GM12878 (cell line): ENCODE data around the gene NME7. TPM values are rescaled to one million over a fixed set of nuclear protein-coding genes. Genes with fewer than 3 reads are reported as not detected.

Experiments
- ATAC-seq: fragments of 200-7000 bp; cut with Tn5 transposase; 3 replicates; pipeline ENCODE4 v1.9.1; 2020; ENCODE audit warnings: mild to moderate bottlenecking, moderate library complexity
- BruUV-seq: library from RNA; stranded (reverse); fragments of 400-500 nt; replicated peaks from 2 replicates; lab custom pipeline; 2021; lab: Mats Ljungman, UMichigan
- CTCF ChIA-PET: fragments of 300-600 bp; sonication (Branson Sonifier 250); formaldehyde crosslinking; extraction: SDS; loops from one replicate; lab custom pipeline; 2021; ENCODE audit warnings: inconsistent platforms; lab: Yijun Ruan, JAX
- POLR2A ChIA-PET: fragments of 350-600 bp; formaldehyde crosslinking; extraction: SDS; loops from one replicate; lab custom pipeline; 2021; ENCODE audit warnings: inconsistent platforms; lab: Charles Lee
- RAD21 ChIA-PET: fragments of 300-600 bp; sonication (Branson Sonifier 250); formaldehyde crosslinking; loops from one replicate; lab custom pipeline; 2023; ENCODE audit warnings: antibody characterized with exemption; ENCODE audit not compliant: unreplicated experiment; lab: Charles Lee
- SMC1A ChIA-PET: fragments of 300-600 bp; sonication (Branson Sonifier 250); formaldehyde crosslinking; loops from one replicate; lab custom pipeline; 2023; ENCODE audit not compliant: unreplicated experiment, uncharacterized antibody; lab: Charles Lee
- DNase-seq: peaks from one replicate; pipeline ENCODE4 v3.0.0-alpha.2; 2011; ENCODE audit warnings: low read depth, low spot score
- FAIRE-seq: peaks from 3 replicates; lab custom pipeline; 2011; peaks lifted over from hg19 to GRCh38; lab: Jason Lieb, UNC
- H2AFZ ChIP-seq: 2 replicates; pipeline ENCODE4 v1.6.0; 2011; ENCODE audit warnings: low read depth, low read length, control low read depth; ENCODE audit not compliant: control insufficient read depth
- H3K27ac ChIP-seq: 2 replicates; pipeline ENCODE4 v1.5.1; 2011; ENCODE audit warnings: control low read depth; ENCODE audit not compliant: control insufficient read depth, insufficient read depth
- H3K27me3 ChIP-seq, 2 experiments: replicated peaks in 1 of 2; 2 replicates each; pipeline versions ENCODE4 v1.6.0 to v1.6.1; 2011; ENCODE audit warnings: low read length in 1 of 2; ENCODE audit not compliant: control insufficient read depth in 2 of 2, insufficient read depth in 2 of 2
- H3K36me3 ChIP-seq, 2 experiments: 2 replicates each; pipeline ENCODE4 v1.5.1; 2011; ENCODE audit warnings: low read length in 1 of 2; ENCODE audit not compliant: control insufficient read depth in 2 of 2, insufficient read depth in 2 of 2
- H3K4me1 ChIP-seq: 2 replicates; pipeline ENCODE4 v1.6.1; 2011; ENCODE audit warnings: mild to moderate bottlenecking, low read length, moderate library complexity, mixed read lengths; ENCODE audit not compliant: control insufficient read depth, insufficient read depth
- H3K4me2 ChIP-seq: 2 replicates; pipeline ENCODE4 v1.6.0; 2011; ENCODE audit warnings: control low read depth; ENCODE audit not compliant: control insufficient read depth, insufficient read depth
- H3K4me3 ChIP-seq: fragments of 200-600 bp; sonication (generic); 2 replicates; pipeline ENCODE4 v1.5.1; 2016
- H3K79me2 ChIP-seq: 2 replicates; pipeline ENCODE4 v1.6.0; 2011; ENCODE audit warnings: low read length; ENCODE audit not compliant: control insufficient read depth, insufficient read depth
- H3K9ac ChIP-seq: 2 replicates; pipeline ENCODE4 v1.8.0; 2011; ENCODE audit warnings: low read length, control low read depth, mixed read lengths; ENCODE audit not compliant: control insufficient read depth, insufficient read depth
- H3K9me3 ChIP-seq: replicated peaks from 3 replicates; pipeline ENCODE4 v1.5.1; 2011; ENCODE audit warnings: mild to moderate bottlenecking, low read length; ENCODE audit not compliant: control insufficient read depth, insufficient read depth
- H4K20me1 ChIP-seq: 2 replicates; pipeline ENCODE4 v1.6.0; 2011; ENCODE audit not compliant: control insufficient read depth, insufficient read depth
- CBX3 ChIP-seq: fragments of 200-600 bp; sonication (generic); IDR thresholded peaks from 2 replicates; pipeline ENCODE4 v1.6.1; 2016; ENCODE audit warnings: low read depth, borderline replicate concordance
- CHD2 ChIP-seq: IDR thresholded peaks from 2 replicates; pipeline ENCODE4 v1.6.1; 2011; ENCODE audit warnings: low read depth, low read length, improper control_type of control experiment, borderline replicate concordance
- IKZF2 ChIP-seq, 2 experiments: fragments of 450-650 bp; IDR thresholded peaks; 2 replicates each; pipeline ENCODE4 v1.6.1; 2017; ENCODE audit warnings: mild to moderate bottlenecking in 2 of 2, moderate library complexity in 2 of 2
- NKRF ChIP-seq: fragments of 450-650 bp; conservative IDR thresholded peaks from 2 replicates; pipeline ENCODE4 v1.6.1; 2017; ENCODE audit warnings: mild to moderate bottlenecking, moderate library complexity
- ZBED1 ChIP-seq: IDR thresholded peaks from 2 replicates; pipeline ENCODE4 v1.6.1; 2016; ENCODE audit warnings: borderline replicate concordance
- ZNF207 ChIP-seq: fragments of 450-650 bp; IDR thresholded peaks from 2 replicates; pipeline ENCODE4 v1.6.1; 2014; ENCODE audit warnings: antibody characterized with exemption, mild to moderate bottlenecking, borderline replicate concordance
- WGBS: methylation state at CpG from one replicate; pipeline ENCODE4 v1.1.6; 2016; ENCODE audit warnings: low lambda C conversion rate; ENCODE audit not compliant: insufficient replicate concordance, insufficient coverage; ENCODE audit errors: missing lambda C conversion rate; 5-methylcytosine and 5-hydroxymethylcytosine counted together
- in situ Hi-C: fragments of 300-500 bp; cut with MboI; formaldehyde crosslinking; loops from 9 replicates; pipeline ENCODE4 v1.14.3; 2018; ENCODE audit warnings: mixed read lengths
- intact Hi-C: fragments of 100-400 bp; cut with micrococcal nuclease; formaldehyde crosslinking; loops from one replicate; pipeline ENCODE4 v1.14.2; 2022; ENCODE audit not compliant: unreplicated experiment
- polyA plus RNA-seq, 11 experiments: library from polyadenylated mRNA; depleted of rRNA in 4 of 11; unstranded in 6 of 11; stranded (reverse) in 5 of 11; fragments of >200 nt; fragmentation: Nextera tagmentation in 4 of 11; fragmentation: Illumina TruSeq in 1 of 11; extraction: Ambion mirVana in 4 of 11; extraction: Trizol in 1 of 11; gene quantifications; 1 replicate in 1 of 11; 2 replicates in 10 of 11; pipeline versions ENCODE4 v1.2.1 to v1.2.3, GENCODE V29; 2011 to 2016; ENCODE audit warnings: inconsistent platforms in 2 of 11, missing spikeins in 2 of 11, low read depth in 1 of 11
- total RNA-seq, 4 experiments: library from RNA; depleted of rRNA in 3 of 4; stranded (reverse); fragments of >200 nt in 3 of 4; fragmentation: Illumina TruSeq in 1 of 4; extraction: Trizol in 1 of 4; gene quantifications; 2 replicates each; pipeline versions ENCODE4 v1.2.1 to v1.2.3, GENCODE V29; 2013 to 2021
- TF ChIP-seq, protein P1 (sequence below): fragments of 450-650 bp; IDR thresholded peaks from 2 replicates; pipeline ENCODE4 v1.6.1; 2017; ENCODE audit warnings: borderline replicate concordance

NME7 gene
- total and polyA plus RNA-seq, 10 of the 15 experiments (the other 5 are each of a cell fraction or from before 2014, with no cell fraction given) = 1.5 to 15.6 (median 7.2) TPM

GRCh38 chr1:169326261-169326955, 41.2 kb downstream of the NME7 start:
- SMC1A ChIA-PET = interaction anchor here (0.7 to 1.7 kb wide), 9 partner anchors 8 to 723 kb away, joined by 3 to 12 read pairs (median 4); no protein-coding TSS in a partner anchor
- 47% methylated on average over 3 of the region's 3 CpGs for WGBS
- 0 out of 2 replicates have a peak overlapping the region, but pooled peaks have one; percentile 2 for H2AFZ ChIP-seq
- RAD21 ChIA-PET = interaction anchor here (0.9 to 1.2 kb wide), 4 partner anchors 8 to 887 kb away, joined by 3 to 4 read pairs (median 4); no protein-coding TSS in a partner anchor
- 0 out of 2 replicates have a peak overlapping the region, but pooled peaks have one; percentile 17 for H3K4me2 ChIP-seq
- DNase-seq (no peak), ATAC-seq (peak; percentile 54; the same call in 2 of the 3 replicates), FAIRE-seq (no peak)
- in situ Hi-C loops (no loop called here), intact Hi-C loops (no loop called here)
- POLR2A ChIA-PET = interaction anchor here (0.5 kb wide), 1 partner anchor 452 kb away, joined by 3 read pairs; no protein-coding TSS in a partner anchor
- no peak overlapping the region for H3K4me3 ChIP-seq
- H3K27ac ChIP-seq = no peak overlapping the region
- H4K20me1 ChIP-seq = no peaks in the 10 kb centered on the region
- H3K4me1 ChIP-seq = no peaks in the 10 kb centered on the region
- no peak overlapping the region for H3K9ac ChIP-seq
- no peaks in the 10 kb centered on the region for H3K9me3 ChIP-seq
- H3K79me2 ChIP-seq = no peaks in the 10 kb centered on the region
- H3K27me3 ChIP-seq = no peaks in the 10 kb centered on the region
- no peaks in the 10 kb centered on the region for H3K36me3 ChIP-seq
- TF ChIP-seq CHD2 = no peak
- no peak for TF ChIP-seq ZBED1
- TF ChIP-seq NKRF = no peak
- no peak for TF ChIP-seq CBX3
- TF ChIP-seq IKZF2 (IDR thresholded peaks at IDR 0.05) = no peak
- TF ChIP-seq, protein P1, sequence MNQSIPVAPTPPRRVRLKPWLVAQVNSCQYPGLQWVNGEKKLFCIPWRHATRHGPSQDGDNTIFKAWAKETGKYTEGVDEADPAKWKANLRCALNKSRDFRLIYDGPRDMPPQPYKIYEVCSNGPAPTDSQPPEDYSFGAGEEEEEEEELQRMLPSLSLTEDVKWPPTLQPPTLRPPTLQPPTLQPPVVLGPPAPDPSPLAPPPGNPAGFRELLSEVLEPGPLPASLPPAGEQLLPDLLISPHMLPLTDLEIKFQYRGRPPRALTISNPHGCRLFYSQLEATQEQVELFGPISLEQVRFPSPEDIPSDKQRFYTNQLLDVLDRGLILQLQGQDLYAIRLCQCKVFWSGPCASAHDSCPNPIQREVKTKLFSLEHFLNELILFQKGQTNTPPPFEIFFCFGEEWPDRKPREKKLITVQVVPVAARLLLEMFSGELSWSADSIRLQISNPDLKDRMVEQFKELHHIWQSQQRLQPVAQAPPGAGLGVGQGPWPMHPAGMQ = no peak
- TF ChIP-seq ZNF207 = no peak
- no TSS peak for BruUV-seq
- CTCF ChIA-PET = interaction anchor here (0.9 to 1.7 kb wide), 3 partner anchors 22 to 983 kb away, joined by 4 to 10 read pairs (median 5); no protein-coding TSS in a partner anchor
